ENCODE measurements around the gene KRT12. TPM values are rescaled to one million over a fixed set of nuclear protein-coding genes. Genes with fewer than 3 reads are reported as not detected.

The KRT12 gene
- total RNA-seq, 5 donors from 2014 or later (not counting 1 experiment from before 2014, with no cell fraction given): 0.10 TPM; not detected in 4

GRCh38 chr17:40828454-40829044, 38.5 kb downstream of the KRT12 start:
- no peaks in the 10 kb centered on the region for H3K9me3 ChIP-seq
- ChIA-PET CTCF (interaction anchor here in 1 of 2 donors (0.6 kb wide), 1 partner anchor 820 kb away, joined by 6 read pairs; no protein-coding TSS in a partner anchor), POLR2A (no interaction called here)
- Mint-ChIP-seq H3K27me3 (peaks cover 6 to 11% of the 10 kb centered on the region in 2 donors), H3K9me3 (peaks cover 0 to 5% (median 0%) of the 10 kb centered on the region in 3 donors), H3K4me1 (peaks cover 4 to 10% (median 6%) of the 10 kb centered on the region in 3 donors), H3K36me3 (peaks cover 29% of the 10 kb centered on the region), H3K27ac (no peak overlapping the region), H3K4me3 (no peak overlapping the region)
- DNase-seq (no peak), ATAC-seq (replicated peaks in 1 of 4) (no peak)
- H3K27me3 ChIP-seq (replicated peaks in 1 of 2; ENCODE audit: control insufficient read depth in 2 of 2, extremely low read depth in 1 of 2, insufficient read depth in 2 of 2, low read length in 1 of 2): no peaks in the 10 kb centered on the region
- WGBS (ENCODE audit: insufficient coverage): no CpG with 5 or more reads among the region's 4 CpGs
- H3K4me3 ChIP-seq (ENCODE audit: control insufficient read depth in 1 of 2, extremely low read depth in 1 of 2, low read length in 1 of 2): no peak overlapping the region
- no peaks in the 10 kb centered on the region for H3K4me1 ChIP-seq (ENCODE audit: control insufficient read depth in 1 of 2, extremely low read depth in 1 of 2, insufficient read depth in 2 of 2, low read length in 2 of 2)
- H3K27ac ChIP-seq (ENCODE audit: low read length): no peak overlapping the region
- H3K36me3 ChIP-seq (ENCODE audit: control insufficient read depth in 2 of 2, extremely low read depth in 1 of 2, insufficient read depth in 1 of 2, low read length in 1 of 2): no peaks in the 10 kb centered on the region

DNA sequence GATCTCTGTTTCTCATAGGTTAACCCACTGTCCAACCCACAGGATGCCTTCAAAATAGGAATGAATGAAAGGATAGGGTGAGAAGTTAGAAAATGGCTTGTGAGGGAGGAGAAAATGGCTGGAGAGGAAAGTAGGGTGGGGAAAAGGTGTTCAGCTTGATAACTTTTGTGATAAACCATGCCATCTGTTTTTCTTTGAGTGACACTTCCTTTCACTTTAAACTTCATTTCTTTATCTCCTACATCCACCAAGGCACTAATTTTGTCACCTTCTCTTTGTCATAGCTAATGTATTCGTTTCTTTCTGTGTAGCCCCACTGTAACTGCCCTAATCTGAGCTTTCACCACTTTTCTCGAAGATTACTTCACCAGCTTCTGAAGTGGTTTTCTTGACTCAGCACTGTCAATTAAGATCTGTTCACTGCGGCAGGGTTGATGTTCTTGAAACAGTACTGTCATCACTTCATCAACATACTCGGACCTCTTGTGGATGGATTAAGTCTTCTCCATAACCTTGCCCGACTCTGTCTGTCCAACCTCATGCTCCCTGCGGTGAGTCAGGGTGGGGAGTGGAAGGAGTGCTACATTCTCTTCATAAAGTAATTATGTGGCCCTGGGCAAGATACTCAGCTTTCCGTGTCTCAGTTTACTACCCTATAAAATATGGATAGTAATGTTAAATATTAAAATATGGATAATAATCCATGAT, 39.1 kb downstream of the KRT12 start:
- H3K36me3 ChIP-seq (ENCODE audit: control insufficient read depth in 2 of 2, extremely low read depth in 1 of 2, insufficient read depth in 1 of 2, low read length in 1 of 2): no peaks in the 10 kb centered on the region
- Mint-ChIP-seq H3K27me3 (peaks cover 6 to 11% of the 10 kb centered on the region in 2 donors), H3K4me1 (peaks cover 4 to 10% (median 6%) of the 10 kb centered on the region in 3 donors), H3K27ac (no peak overlapping the region), H3K9me3 (peaks cover 0 to 5% (median 0%) of the 10 kb centered on the region in 3 donors), H3K36me3 (peaks cover 28% of the 10 kb centered on the region), H3K4me3 (no peak overlapping the region)
- POLR2A ChIA-PET: no interaction called here
- H3K9me3 ChIP-seq: no peaks in the 10 kb centered on the region
- no peak overlapping the region for H3K4me3 ChIP-seq (ENCODE audit: control insufficient read depth in 1 of 2, extremely low read depth in 1 of 2, low read length in 1 of 2)
- WGBS (ENCODE audit: insufficient coverage): 0% methylated on average over 1 of the region's 7 CpGs
- H3K27me3 ChIP-seq (replicated peaks in 1 of 2; ENCODE audit: control insufficient read depth in 2 of 2, extremely low read depth in 1 of 2, insufficient read depth in 2 of 2, low read length in 1 of 2): no peaks in the 10 kb centered on the region
- no peaks in the 10 kb centered on the region for H3K4me1 ChIP-seq (ENCODE audit: control insufficient read depth in 1 of 2, extremely low read depth in 1 of 2, insufficient read depth in 2 of 2, low read length in 2 of 2)
- ATAC-seq (replicated peaks in 1 of 4) (no peak), DNase-seq (no peak)
- no peak overlapping the region for H3K27ac ChIP-seq (ENCODE audit: low read length)
- CTCF ChIA-PET: no interaction called here

DNA sequence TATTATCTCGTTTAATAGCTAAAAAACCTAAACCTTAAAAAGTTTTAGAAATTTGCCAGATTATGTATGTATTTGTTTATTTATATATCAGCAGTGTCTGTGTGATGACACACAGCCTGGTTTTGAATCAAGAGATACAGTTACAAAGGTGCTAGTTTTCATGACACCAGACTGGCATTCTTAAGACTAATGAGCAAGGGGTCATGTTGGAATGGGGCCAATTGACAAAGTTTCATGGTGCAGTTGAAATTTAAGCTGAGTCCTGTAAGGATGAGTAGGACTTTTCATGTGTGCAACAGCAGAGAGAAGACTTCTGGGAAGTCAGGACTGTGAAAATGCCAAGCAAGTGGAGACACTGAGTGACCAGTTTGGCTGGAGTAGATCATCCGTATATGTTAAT, 41.4 kb downstream of the KRT12 start:
- H3K4me1 ChIP-seq (ENCODE audit: control insufficient read depth in 1 of 2, extremely low read depth in 1 of 2, insufficient read depth in 2 of 2, low read length in 2 of 2): no peaks in the 10 kb centered on the region
- H3K9me3 ChIP-seq: no peaks in the 10 kb centered on the region
- ATAC-seq (replicated peaks in 1 of 4): no peak
- H3K4me1 Mint-ChIP-seq: peaks cover 4 to 11% (median 6%) of the 10 kb centered on the region in 3 donors
- peaks cover 0 to 4% of the 10 kb centered on the region in 2 experiments for H3K27me3 ChIP-seq (replicated peaks in 1 of 2; ENCODE audit: control insufficient read depth in 2 of 2, extremely low read depth in 1 of 2, insufficient read depth in 2 of 2, low read length in 1 of 2)
- no peak overlapping the region for H3K27ac Mint-ChIP-seq
- no peak overlapping the region for H3K27ac ChIP-seq (ENCODE audit: low read length)
- ChIA-PET POLR2A (no interaction called here), CTCF (no interaction called here)
- H3K36me3 Mint-ChIP-seq: peaks cover 34% of the 10 kb centered on the region
- no peak for DNase-seq
- H3K9me3 Mint-ChIP-seq: peaks cover 0 to 5% (median 0%) of the 10 kb centered on the region in 3 donors
- no peak overlapping the region for H3K4me3 Mint-ChIP-seq
- H3K4me3 ChIP-seq (ENCODE audit: control insufficient read depth in 1 of 2, extremely low read depth in 1 of 2, low read length in 1 of 2): no peak overlapping the region
- peaks cover 6 to 11% of the 10 kb centered on the region in 2 donors for H3K27me3 Mint-ChIP-seq
- H3K36me3 ChIP-seq (ENCODE audit: control insufficient read depth in 2 of 2, extremely low read depth in 1 of 2, insufficient read depth in 1 of 2, low read length in 1 of 2): peaks cover 0 to 5% of the 10 kb centered on the region in 2 donors
- no CpG with 5 or more reads among the region's 2 CpGs for WGBS (ENCODE audit: insufficient coverage)

GRCh38 chr17:40824015-40824832, 42.8 kb downstream of the KRT12 start:
- Histone ChIP-seq H3K4me3 (ENCODE audit: control insufficient read depth in 1 of 2, extremely low read depth in 1 of 2, low read length in 1 of 2) (no peak overlapping the region), H3K36me3 (ENCODE audit: control insufficient read depth in 2 of 2, extremely low read depth in 1 of 2, insufficient read depth in 1 of 2, low read length in 1 of 2) (peaks cover 0 to 5% of the 10 kb centered on the region in 2 donors), H3K27ac (ENCODE audit: low read length) (no peak overlapping the region), H3K27me3 (replicated peaks in 1 of 2; ENCODE audit: control insufficient read depth in 2 of 2, extremely low read depth in 1 of 2, insufficient read depth in 2 of 2, low read length in 1 of 2) (peaks cover 0 to 4% of the 10 kb centered on the region in 2 experiments), H3K4me1 (ENCODE audit: control insufficient read depth in 1 of 2, extremely low read depth in 1 of 2, insufficient read depth in 2 of 2, low read length in 2 of 2) (peaks cover 4 to 6% of the 10 kb centered on the region in 2 experiments), H3K9me3 (no peaks in the 10 kb centered on the region)
- no peak for ATAC-seq (replicated peaks in 1 of 4)
- no CpG with 5 or more reads among the region's 1 CpG for WGBS (ENCODE audit: insufficient coverage)
- peaks cover 16 to 25% (median 18%) of the 10 kb centered on the region in 3 donors for H3K4me1 Mint-ChIP-seq
- CTCF ChIA-PET: interaction anchor here in 1 of 2 donors (0.6 kb wide), 1 partner anchor 1593 kb away, joined by 9 read pairs; no protein-coding TSS in a partner anchor
- no peak overlapping the region for H3K27ac Mint-ChIP-seq
- DNase-seq: no peak
- POLR2A ChIA-PET: no interaction called here
- peaks cover 33% of the 10 kb centered on the region for H3K36me3 Mint-ChIP-seq
- H3K4me3 Mint-ChIP-seq: no peak overlapping the region
- peaks cover 0 to 6% (median 0%) of the 10 kb centered on the region in 3 donors for H3K9me3 Mint-ChIP-seq
- H3K27me3 Mint-ChIP-seq: peaks cover 6 to 13% of the 10 kb centered on the region in 2 donors

- H3K27me3 Mint-ChIP-seq: peaks cover 6 to 13% of the 10 kb centered on the region in 2 donors
- Histone ChIP-seq H3K27me3 (replicated peaks in 1 of 2; ENCODE audit: control insufficient read depth in 2 of 2, extremely low read depth in 1 of 2, insufficient read depth in 2 of 2, low read length in 1 of 2) (peaks cover 0 to 4% of the 10 kb centered on the region in 2 experiments), H3K27ac (ENCODE audit: low read length) (no peak within 1 kb of the TSS), H3K4me1 (ENCODE audit: control insufficient read depth in 1 of 2, extremely low read depth in 1 of 2, insufficient read depth in 2 of 2, low read length in 2 of 2) (peaks cover 6 to 10% of the 10 kb centered on the region in 2 experiments), H3K4me3 (ENCODE audit: control insufficient read depth in 1 of 2, extremely low read depth in 1 of 2, low read length in 1 of 2) (no peak within 1 kb of the TSS), H3K9me3 (no peaks in the 10 kb centered on the region), H3K36me3 (ENCODE audit: control insufficient read depth in 2 of 2, extremely low read depth in 1 of 2, insufficient read depth in 1 of 2, low read length in 1 of 2) (peaks cover 0 to 7% of the 10 kb centered on the region in 2 donors)
- peaks cover 20 to 28% (median 26%) of the 10 kb centered on the region in 3 donors for H3K4me1 Mint-ChIP-seq
- ATAC-seq (replicated peaks in 1 of 4) (no peak), DNase-seq (no peak)
- 72% methylated on average over 5 of the region's 7 CpGs for WGBS (ENCODE audit: insufficient coverage)
- POLR2A ChIA-PET: interaction anchor here in 1 of 2 donors (0.6 kb wide), 1 partner anchor 1106 kb away, joined by 3 read pairs; no protein-coding TSS in a partner anchor
- H3K9me3 Mint-ChIP-seq: peaks cover 0 to 6% (median 0%) of the 10 kb centered on the region in 3 donors
- H3K36me3 Mint-ChIP-seq: peaks cover 34% of the 10 kb centered on the region
- H3K27ac Mint-ChIP-seq: no peak within 1 kb of the TSS
- no peak within 1 kb of the TSS for H3K4me3 Mint-ChIP-seq
- CTCF ChIA-PET: interaction anchor here in 1 of 2 donors (0.6 to 0.9 kb wide), 2 partner anchors 62 to 841 kb away, joined by 3 to 14 read pairs; no protein-coding TSS in a partner anchor
Measured at GRCh38 chr17:40822132-40822812, 44.8 kb downstream of the KRT12 start, which contains the start of gene KRT10. Gene KRT10 (minus strand): TSS chr17:40822614. CDS start chr17:40822585, 29 bp downstream.
